ENCODE results near the gene NACC1.

- TF ChIP-seq, protein P1, sequence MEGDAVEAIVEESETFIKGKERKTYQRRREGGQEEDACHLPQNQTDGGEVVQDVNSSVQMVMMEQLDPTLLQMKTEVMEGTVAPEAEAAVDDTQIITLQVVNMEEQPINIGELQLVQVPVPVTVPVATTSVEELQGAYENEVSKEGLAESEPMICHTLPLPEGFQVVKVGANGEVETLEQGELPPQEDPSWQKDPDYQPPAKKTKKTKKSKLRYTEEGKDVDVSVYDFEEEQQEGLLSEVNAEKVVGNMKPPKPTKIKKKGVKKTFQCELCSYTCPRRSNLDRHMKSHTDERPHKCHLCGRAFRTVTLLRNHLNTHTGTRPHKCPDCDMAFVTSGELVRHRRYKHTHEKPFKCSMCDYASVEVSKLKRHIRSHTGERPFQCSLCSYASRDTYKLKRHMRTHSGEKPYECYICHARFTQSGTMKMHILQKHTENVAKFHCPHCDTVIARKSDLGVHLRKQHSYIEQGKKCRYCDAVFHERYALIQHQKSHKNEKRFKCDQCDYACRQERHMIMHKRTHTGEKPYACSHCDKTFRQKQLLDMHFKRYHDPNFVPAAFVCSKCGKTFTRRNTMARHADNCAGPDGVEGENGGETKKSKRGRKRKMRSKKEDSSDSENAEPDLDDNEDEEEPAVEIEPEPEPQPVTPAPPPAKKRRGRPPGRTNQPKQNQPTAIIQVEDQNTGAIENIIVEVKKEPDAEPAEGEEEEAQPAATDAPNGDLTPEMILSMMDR (IDR thresholded peaks at IDR 0.05; ENCODE audit: poor library complexity), result no peak
- TF ChIP-seq EZH2 (IDR thresholded peaks at IDR 0.05; ENCODE audit: borderline replicate concordance), result no peak
These were observed 16.3 kb upstream of the NACC1 start for GRCh38 chr19:13101590-13102415.

Measured in hepatocyte (in vitro differentiated cells).